Activated CD4-positive, alpha-beta T cell treated with anti-CD3 and anti-CD28 coated beads for 36 hours (primary cell): ENCODE results near the gene LCP1. TPM values are rescaled to one million over a fixed set of nuclear protein-coding genes. Genes with fewer than 3 reads are reported as not detected.

Experiments used
- ATAC-seq: fragments of 200-7000 bp; cut with Tn5 transposase; one replicate; pipeline ENCODE4 v1.10.0; 2021; ENCODE audit warnings: mild to moderate bottlenecking, moderate library complexity
- CTCF ChIA-PET: fragments of 350-600 bp; sonication (Branson Sonifier 250); formaldehyde crosslinking; loops from one replicate; lab custom pipeline; 2021; ENCODE audit warnings: antibody characterized with exemption; lab: Charles Lee
- POLR2A ChIA-PET: fragments of 350-600 bp; sonication (Branson Sonifier 250); formaldehyde crosslinking; loops from one replicate; lab custom pipeline; 2021; ENCODE audit warnings: antibody characterized with exemption, inconsistent platforms; lab: Charles Lee
- DNase-seq: peaks from one replicate; pipeline ENCODE4 v3.0.0-alpha.2; 2020
- H3K27ac Mint-ChIP-seq: one replicate; pipeline ENCODE4 v1.8.0; 2021; ENCODE audit warnings: mixed read lengths
- H3K27me3 Mint-ChIP-seq: one replicate; pipeline ENCODE4 v1.8.0; 2021; ENCODE audit warnings: mixed read lengths
- H3K36me3 Mint-ChIP-seq: one replicate; pipeline ENCODE4 v1.8.0; 2021; ENCODE audit warnings: low read depth, mixed read lengths
- H3K4me1 Mint-ChIP-seq: one replicate; pipeline ENCODE4 v1.8.0; 2021; ENCODE audit warnings: mixed read lengths
- H3K4me3 Mint-ChIP-seq: one replicate; pipeline ENCODE4 v1.8.0; 2021; ENCODE audit warnings: mild to moderate bottlenecking, moderate library complexity, mixed read lengths
- H3K9me3 Mint-ChIP-seq: one replicate; pipeline ENCODE4 v1.8.0; 2021; ENCODE audit warnings: low read depth, mixed read lengths
- intact Hi-C, 2 experiments: fragments of 100-400 bp; cut with DNase I in 1 of 2; cut with micrococcal nuclease in 1 of 2; formaldehyde crosslinking; loops; one replicate each; pipeline versions ENCODE4 v1.14.2 to v1.15.1; 2022 to 2024; cut with DNase I, micrococcal nuclease
- total RNA-seq, 2 experiments: library from RNA; stranded (reverse); gene quantifications; one replicate each; pipeline ENCODE4 v1.2.3, GENCODE V29; 2021

LCP1 gene
- total RNA-seq, 2 experiments from 2014 or later = 1,060 to 1,089 TPM

- H3K27ac Mint-ChIP-seq = peak overlapping the region; percentile 85
- CTCF ChIA-PET = interaction anchor here (0.6 to 6.2 kb wide), 10 partner anchors 8 to 46 kb away, joined by 3 to 57 read pairs (median 4); partner anchors contain the start of gene LCP1
- DNase-seq (no peak), ATAC-seq (no peak)
- POLR2A ChIA-PET = interaction anchor here (1.1 to 1.3 kb wide), 2 partner anchors 11 to 12 kb away, joined by 3 read pairs; no protein-coding TSS in a partner anchor
- intact Hi-C loops = loop anchor here in 1 of 2 experiments (10.0 kb wide), 1 partner anchor 836 kb away; no protein-coding TSS in a partner anchor
- H3K4me1 Mint-ChIP-seq = peaks cover 97% of the 10 kb centered on the region
- H3K4me3 Mint-ChIP-seq = peak overlapping the region; percentile 67
- peaks cover 78% of the 10 kb centered on the region for H3K36me3 Mint-ChIP-seq
- no peaks in the 10 kb centered on the region for H3K9me3 Mint-ChIP-seq
- H3K27me3 Mint-ChIP-seq = no peaks in the 10 kb centered on the region
These were observed 10.8 kb downstream of the LCP1 start for GRCh38 chr13:46171217-46171616.

- no peaks in the 10 kb centered on the region for H3K27me3 Mint-ChIP-seq
- H3K9me3 Mint-ChIP-seq = no peaks in the 10 kb centered on the region
- DNase-seq (no peak), ATAC-seq (no peak)
- CTCF ChIA-PET = interaction anchor here (0.6 to 6.2 kb wide), 10 partner anchors 8 to 752 kb away, joined by 3 to 57 read pairs (median 4); partner anchors contain the start of genes LCP1 and SLC25A30
- intact Hi-C loops = loop anchor here in 1 of 2 experiments (10.0 kb wide), 1 partner anchor 836 kb away; no protein-coding TSS in a partner anchor
- H3K4me3 Mint-ChIP-seq = peak overlapping the region; percentile 67
- H3K27ac Mint-ChIP-seq = peak overlapping the region; percentile 85
- H3K4me1 Mint-ChIP-seq = peaks cover 98% of the 10 kb centered on the region
- H3K36me3 Mint-ChIP-seq = peaks cover 79% of the 10 kb centered on the region
- POLR2A ChIA-PET = interaction anchor here (1.3 kb wide), 1 partner anchor 13 kb away, joined by 3 read pairs; no protein-coding TSS in a partner anchor
These were observed 11.3 kb downstream of the LCP1 start for GRCh38 chr13:46170687-46171086.

- CTCF ChIA-PET = interaction anchor here (0.7 to 6.2 kb wide), 8 partner anchors 9 to 752 kb away, joined by 3 to 57 read pairs (median 4); partner anchors contain the start of genes LCP1 and SLC25A30
These were observed 11.7 kb downstream of the LCP1 start for GRCh38 chr13:46170268-46170667.

GRCh38 chr13:46169758-46170157, 12.2 kb downstream of the LCP1 start:
- intact Hi-C loops = loop anchor here (2.0 to 10.0 kb wide), 3 partner anchors 43 to 835 kb away; partner anchors contain the start of gene LRRC63 (in 1 of the 2)
- CTCF ChIA-PET = interaction anchor here (0.9 to 6.2 kb wide), 6 partner anchors 9 to 120 kb away, joined by 3 to 57 read pairs (median 4); partner anchors contain the start of genes LCP1 and ZC3H13
- H3K36me3 Mint-ChIP-seq = peaks cover 73% of the 10 kb centered on the region
- H3K27ac Mint-ChIP-seq = peak overlapping the region; percentile 85
- H3K27me3 Mint-ChIP-seq = no peaks in the 10 kb centered on the region
- H3K9me3 Mint-ChIP-seq = no peaks in the 10 kb centered on the region
- peak overlapping the region; percentile 67 for H3K4me3 Mint-ChIP-seq
- ATAC-seq (no peak), DNase-seq (no peak)
- H3K4me1 Mint-ChIP-seq = peaks cover 96% of the 10 kb centered on the region
- POLR2A ChIA-PET = interaction anchor here (1.1 to 1.3 kb wide), 2 partner anchors 9 to 13 kb away, joined by 3 read pairs; no protein-coding TSS in a partner anchor

More at GRCh38 chr13:46170268-46170667, 11.7 kb downstream of the LCP1 start:
- Mint-ChIP-seq H3K4me1 (peaks cover 98% of the 10 kb centered on the region), H3K36me3 (peaks cover 75% of the 10 kb centered on the region), H3K4me3 (peak overlapping the region; percentile 67), H3K27ac (peak overlapping the region; percentile 85), H3K27me3 (no peaks in the 10 kb centered on the region), H3K9me3 (no peaks in the 10 kb centered on the region)
- DNase-seq (no peak), ATAC-seq (no peak)
- POLR2A ChIA-PET = interaction anchor here (1.1 to 1.3 kb wide), 2 partner anchors 9 to 13 kb away, joined by 3 read pairs; no protein-coding TSS in a partner anchor
- intact Hi-C loops = loop anchor here in 1 of 2 experiments (10.0 kb wide), 1 partner anchor 835 kb away; no protein-coding TSS in a partner anchor

GRCh38 chr13:46168783-46169182, 13.2 kb downstream of the LCP1 start:
- ChIA-PET CTCF (interaction anchor here (0.5 to 6.2 kb wide), 17 partner anchors 8 to 163 kb away, joined by 3 to 57 read pairs (median 4); partner anchors contain the start of gene LCP1), POLR2A (interaction anchor here (0.5 to 3.0 kb wide), 6 partner anchors 7 to 835 kb away, joined by 3 to 25 read pairs (median 6); partner anchors contain the start of gene LCP1)
- Mint-ChIP-seq H3K4me1 (peaks cover 98% of the 10 kb centered on the region), H3K27ac (peak overlapping the region; percentile 85), H3K27me3 (no peaks in the 10 kb centered on the region), H3K4me3 (peak overlapping the region; percentile 67), H3K36me3 (peaks cover 77% of the 10 kb centered on the region), H3K9me3 (no peaks in the 10 kb centered on the region)
- intact Hi-C loops = loop anchor here (1.0 to 5.0 kb wide), 3 partner anchors 11 to 128 kb away; partner anchors contain the start of gene LRRC63 (in 1 of the 2)
- ATAC-seq (peak; percentile 53), DNase-seq (no peak)

GRCh38 chr13:46168341-46168740, 13.6 kb downstream of the LCP1 start:
- ChIA-PET POLR2A (interaction anchor here (0.9 to 3.0 kb wide), 5 partner anchors 8 to 153 kb away, joined by 4 to 25 read pairs (median 7); partner anchors contain the start of gene LCP1), CTCF (interaction anchor here (0.6 to 6.2 kb wide), 18 partner anchors 8 to 162 kb away, joined by 3 to 57 read pairs (median 4); partner anchors contain the start of gene LCP1)
- intact Hi-C loops = loop anchor here (1.0 to 5.0 kb wide), 3 partner anchors 11 to 128 kb away; partner anchors contain the start of gene LRRC63 (in 1 of the 2)
- DNase-seq (peak; percentile 82), ATAC-seq (peak; percentile 59)
- peak overlapping the region; percentile 85 for H3K27ac Mint-ChIP-seq
- H3K9me3 Mint-ChIP-seq = no peaks in the 10 kb centered on the region
- H3K4me1 Mint-ChIP-seq = peaks cover 95% of the 10 kb centered on the region
- H3K36me3 Mint-ChIP-seq = peaks cover 74% of the 10 kb centered on the region
- no peaks in the 10 kb centered on the region for H3K27me3 Mint-ChIP-seq
- peak overlapping the region; percentile 67 for H3K4me3 Mint-ChIP-seq

GRCh38 chr13:46166947-46167610, 14.9 kb downstream of the LCP1 start:
- H3K36me3 Mint-ChIP-seq = peaks cover 67% of the 10 kb centered on the region
- POLR2A ChIA-PET = interaction anchor here (0.6 to 3.0 kb wide), 4 partner anchors 9 to 38 kb away, joined by 3 to 25 read pairs (median 9); no protein-coding TSS in a partner anchor
- intact Hi-C loops = loop anchor here in 1 of 2 experiments (5.0 kb wide), 1 partner anchor 45 kb away; the partner anchor contains the start of gene LRRC63
- H3K4me1 Mint-ChIP-seq = peaks cover 90% of the 10 kb centered on the region
- H3K27ac Mint-ChIP-seq = peak overlapping the region; percentile 85
- no peaks in the 10 kb centered on the region for H3K27me3 Mint-ChIP-seq
- ATAC-seq = no peak
- peak overlapping the region; percentile 67 for H3K4me3 Mint-ChIP-seq
- CTCF ChIA-PET = interaction anchor here (0.8 to 6.2 kb wide), 10 partner anchors 8 to 293 kb away, joined by 3 to 57 read pairs (median 6); no protein-coding TSS in a partner anchor
- H3K9me3 Mint-ChIP-seq = no peaks in the 10 kb centered on the region
- DNase-seq = no peak

GRCh38 chr13:46166224-46166584, 15.8 kb downstream of the LCP1 start:
- CTCF ChIA-PET = interaction anchor here (1.5 to 2.9 kb wide), 4 partner anchors 10 to 123 kb away, joined by 4 to 17 read pairs (median 10); no protein-coding TSS in a partner anchor
- intact Hi-C loops = loop anchor here in 1 of 2 experiments (5.0 kb wide), 1 partner anchor 46 kb away; the partner anchor contains the start of gene LRRC63
- ATAC-seq (peak; percentile 17), DNase-seq (no peak)
- Mint-ChIP-seq H3K4me3 (peak overlapping the region; percentile 59), H3K9me3 (no peaks in the 10 kb centered on the region), H3K27ac (peak overlapping the region; percentile 92), H3K4me1 (peaks cover 89% of the 10 kb centered on the region), H3K27me3 (no peaks in the 10 kb centered on the region), H3K36me3 (peaks cover 68% of the 10 kb centered on the region)
- POLR2A ChIA-PET = no interaction called here

GRCh38 chr13:46165485-46166223, 16.3 kb downstream of the LCP1 start:
- ChIA-PET POLR2A (interaction anchor here (0.6 to 1.8 kb wide), 6 partner anchors 8 to 176 kb away, joined by 3 to 8 read pairs (median 4); partner anchors contain the start of gene LCP1), CTCF (interaction anchor here (0.7 to 2.1 kb wide), 7 partner anchors 9 to 170 kb away, joined by 3 to 13 read pairs (median 3); partner anchors contain the start of gene LCP1)
- DNase-seq (peak; percentile 66), ATAC-seq (peak; percentile 64)
- intact Hi-C loops = loop anchor here in 1 of 2 experiments (5.0 kb wide), 1 partner anchor 47 kb away; the partner anchor contains the start of gene LRRC63
- H3K36me3 Mint-ChIP-seq = peaks cover 66% of the 10 kb centered on the region
- H3K27ac Mint-ChIP-seq = peak overlapping the region; percentile 92
- peaks cover 88% of the 10 kb centered on the region for H3K4me1 Mint-ChIP-seq
- peak overlapping the region; percentile 59 for H3K4me3 Mint-ChIP-seq
- no peaks in the 10 kb centered on the region for H3K9me3 Mint-ChIP-seq
- no peaks in the 10 kb centered on the region for H3K27me3 Mint-ChIP-seq
